Calu3 (cell line): ENCODE measurements around the gene CBX2. TPM values are rescaled to one million over a fixed set of nuclear protein-coding genes. Genes with fewer than 3 reads are reported as not detected.

ENCODE experiments used
- BruUV-seq: library from RNA; stranded (reverse); fragments of 400-500 nt; replicated peaks from 2 replicates; lab custom pipeline; 2021; lab: Mats Ljungman, UMichigan
- CTCF ChIA-PET: fragments of 300-600 bp; sonication (Branson Sonifier 250); formaldehyde crosslinking; loops from one replicate; lab custom pipeline; 2022; ENCODE audit warnings: antibody characterized with exemption; lab: Charles Lee
- DNase-seq: peaks from one replicate; pipeline ENCODE4 v3.0.0; 2022
- H3K27ac Mint-ChIP-seq: one replicate; pipeline ENCODE4 v1.8.0; 2022; ENCODE audit warnings: mixed read lengths; ENCODE audit not compliant: unreplicated experiment
- H3K27me3 Mint-ChIP-seq: one replicate; pipeline ENCODE4 v1.8.0; 2022; ENCODE audit warnings: mixed read lengths; ENCODE audit not compliant: unreplicated experiment
- H3K36me3 Mint-ChIP-seq: one replicate; pipeline ENCODE4 v1.8.0; 2022; ENCODE audit warnings: mild to moderate bottlenecking, moderate library complexity, mixed read lengths; ENCODE audit not compliant: insufficient read depth, unreplicated experiment
- H3K4me1 Mint-ChIP-seq: one replicate; pipeline ENCODE4 v1.8.0; 2022; ENCODE audit warnings: mild to moderate bottlenecking, low read depth, mixed read lengths; ENCODE audit not compliant: unreplicated experiment
- H3K4me3 Mint-ChIP-seq: one replicate; pipeline ENCODE4 v1.8.0; 2022; ENCODE audit warnings: mild to moderate bottlenecking, low read depth, moderate library complexity, mixed read lengths; ENCODE audit not compliant: unreplicated experiment
- H3K9me3 Mint-ChIP-seq: one replicate; pipeline ENCODE4 v1.8.0; 2022; ENCODE audit warnings: low read depth, mixed read lengths; ENCODE audit not compliant: unreplicated experiment
- intact Hi-C: fragments of 100-400 bp; cut with micrococcal nuclease; formaldehyde crosslinking; loops from one replicate; pipeline ENCODE4 v1.10.0; 2022; ENCODE audit not compliant: unreplicated experiment
- total RNA-seq: library from RNA; stranded (reverse); gene quantifications from 2 replicates; pipeline ENCODE4 v1.2.3, GENCODE V29; 2022
- TF ChIP-seq, protein P1 (sequence below): fragments of 200-600 bp; IDR thresholded peaks from one replicate; pipeline ENCODE4 v1.8.0; 2022; ENCODE audit warnings: antibody characterized with exemption; ENCODE audit not compliant: unreplicated experiment

The CBX2 gene
- total RNA-seq, 1 experiment from 2014 or later: 8.3 TPM

DNA sequence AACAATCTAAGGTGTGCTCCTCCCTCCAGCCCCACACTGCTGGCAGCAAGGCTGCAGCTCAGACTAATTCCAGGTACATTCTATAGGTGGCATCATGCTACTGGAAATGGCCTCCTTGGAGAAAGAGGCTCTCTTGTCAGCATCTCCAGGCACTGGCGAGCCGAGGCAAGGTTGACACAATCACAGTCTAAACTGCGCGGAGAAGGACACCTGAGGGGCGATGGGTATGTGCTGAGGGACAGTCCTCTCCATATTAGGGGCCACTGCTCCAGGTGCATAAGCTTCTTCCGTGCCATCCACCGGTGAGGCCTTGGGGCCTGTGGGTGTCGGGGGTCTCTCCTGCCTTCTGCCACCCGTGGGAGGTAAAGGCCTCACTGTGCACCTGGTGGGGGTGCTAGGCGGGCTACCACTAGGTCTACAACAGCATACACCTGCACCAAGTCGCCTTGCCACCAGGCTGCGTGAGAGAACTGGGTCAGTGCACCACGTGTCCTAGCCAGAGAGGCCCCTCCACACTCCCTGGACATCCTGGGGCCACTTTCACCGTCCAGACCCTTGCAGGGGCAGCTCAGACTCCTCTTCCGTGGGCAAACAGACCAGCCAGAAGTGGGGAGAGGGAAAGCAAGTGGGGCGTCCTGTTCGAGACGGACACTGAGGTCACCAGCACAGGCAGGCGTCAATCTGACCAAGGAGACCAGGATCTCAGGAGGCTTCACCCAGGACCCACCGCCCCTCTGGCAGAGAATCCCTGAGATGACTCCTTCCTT lies 31.0 kb downstream of the CBX2 start:
- peaks cover 66% of the 10 kb centered on the region for H3K27me3 Mint-ChIP-seq
- peak; percentile 65 for DNase-seq
- no TSS peak for BruUV-seq

DNA sequence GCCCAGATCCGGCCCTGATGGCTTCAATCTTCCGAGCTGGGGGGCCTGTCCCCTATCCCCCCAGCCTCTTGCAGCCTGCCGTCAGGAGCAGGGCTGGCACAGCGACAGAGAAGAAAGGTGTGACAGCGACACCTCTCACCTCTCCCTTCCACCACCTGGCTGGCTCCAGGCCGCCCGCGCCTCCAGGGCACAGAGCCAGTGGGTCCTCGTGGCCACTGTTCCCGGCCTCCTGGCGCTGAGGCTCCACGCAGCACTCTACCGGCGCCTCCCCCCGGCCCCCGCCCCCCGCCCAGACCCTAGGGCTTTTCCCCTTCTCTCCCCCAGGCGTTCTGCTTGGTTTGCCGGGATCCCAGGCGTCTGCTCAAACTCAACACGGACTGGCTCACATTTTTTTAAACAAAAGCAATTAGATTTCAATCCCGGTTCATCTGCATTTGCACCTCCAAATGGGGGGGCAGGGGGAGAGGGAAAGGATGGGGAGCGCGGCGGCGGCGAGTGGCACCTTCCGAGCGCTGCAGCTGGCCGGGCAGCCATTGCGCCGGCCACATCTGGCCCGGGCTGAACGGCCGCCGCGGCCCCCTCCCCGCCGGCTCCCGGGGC lies 31.7 kb downstream of the CBX2 start:
- peaks cover 59% of the 10 kb centered on the region for H3K27me3 Mint-ChIP-seq
- no peaks in the 10 kb centered on the region for H3K9me3 Mint-ChIP-seq
- peak; percentile 51 for DNase-seq
- intact Hi-C loops: loop anchor here (5.0 kb wide), 2 partner anchors 43 to 178 kb away; no protein-coding TSS in a partner anchor
- peak overlapping the region; percentile 48 for H3K27ac Mint-ChIP-seq
- H3K36me3 Mint-ChIP-seq: peaks cover 41% of the 10 kb centered on the region
- H3K4me1 Mint-ChIP-seq: peaks cover 24% of the 10 kb centered on the region
- CTCF ChIA-PET: interaction anchor here (1.0 to 2.4 kb wide), 2 partner anchors 30 to 106 kb away, joined by 20 read pairs; partner anchors contain the start of gene CBX4
- TF ChIP-seq, protein P1, sequence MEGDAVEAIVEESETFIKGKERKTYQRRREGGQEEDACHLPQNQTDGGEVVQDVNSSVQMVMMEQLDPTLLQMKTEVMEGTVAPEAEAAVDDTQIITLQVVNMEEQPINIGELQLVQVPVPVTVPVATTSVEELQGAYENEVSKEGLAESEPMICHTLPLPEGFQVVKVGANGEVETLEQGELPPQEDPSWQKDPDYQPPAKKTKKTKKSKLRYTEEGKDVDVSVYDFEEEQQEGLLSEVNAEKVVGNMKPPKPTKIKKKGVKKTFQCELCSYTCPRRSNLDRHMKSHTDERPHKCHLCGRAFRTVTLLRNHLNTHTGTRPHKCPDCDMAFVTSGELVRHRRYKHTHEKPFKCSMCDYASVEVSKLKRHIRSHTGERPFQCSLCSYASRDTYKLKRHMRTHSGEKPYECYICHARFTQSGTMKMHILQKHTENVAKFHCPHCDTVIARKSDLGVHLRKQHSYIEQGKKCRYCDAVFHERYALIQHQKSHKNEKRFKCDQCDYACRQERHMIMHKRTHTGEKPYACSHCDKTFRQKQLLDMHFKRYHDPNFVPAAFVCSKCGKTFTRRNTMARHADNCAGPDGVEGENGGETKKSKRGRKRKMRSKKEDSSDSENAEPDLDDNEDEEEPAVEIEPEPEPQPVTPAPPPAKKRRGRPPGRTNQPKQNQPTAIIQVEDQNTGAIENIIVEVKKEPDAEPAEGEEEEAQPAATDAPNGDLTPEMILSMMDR: no peak
- no TSS peak for BruUV-seq
- peak overlapping the region; percentile 65 for H3K4me3 Mint-ChIP-seq

More for the DNA sequence above, 31.0 kb downstream of the CBX2 start:
- Mint-ChIP-seq H3K36me3 (peaks cover 35% of the 10 kb centered on the region), H3K27ac (peak overlapping the region; percentile 48), H3K4me3 (peak overlapping the region; percentile 65), H3K4me1 (peaks cover 29% of the 10 kb centered on the region), H3K9me3 (no peaks in the 10 kb centered on the region)
- TF ChIP-seq, protein P1: peak; percentile 49
- CTCF ChIA-PET: interaction anchor here (0.7 to 2.4 kb wide), 19 partner anchors 8 to 199 kb away, joined by 3 to 20 read pairs (median 4); partner anchors contain the start of genes CBX4 and CBX8
- intact Hi-C loops: loop anchor here (1.0 to 5.0 kb wide), 3 partner anchors 43 to 178 kb away; no protein-coding TSS in a partner anchor

DNA sequence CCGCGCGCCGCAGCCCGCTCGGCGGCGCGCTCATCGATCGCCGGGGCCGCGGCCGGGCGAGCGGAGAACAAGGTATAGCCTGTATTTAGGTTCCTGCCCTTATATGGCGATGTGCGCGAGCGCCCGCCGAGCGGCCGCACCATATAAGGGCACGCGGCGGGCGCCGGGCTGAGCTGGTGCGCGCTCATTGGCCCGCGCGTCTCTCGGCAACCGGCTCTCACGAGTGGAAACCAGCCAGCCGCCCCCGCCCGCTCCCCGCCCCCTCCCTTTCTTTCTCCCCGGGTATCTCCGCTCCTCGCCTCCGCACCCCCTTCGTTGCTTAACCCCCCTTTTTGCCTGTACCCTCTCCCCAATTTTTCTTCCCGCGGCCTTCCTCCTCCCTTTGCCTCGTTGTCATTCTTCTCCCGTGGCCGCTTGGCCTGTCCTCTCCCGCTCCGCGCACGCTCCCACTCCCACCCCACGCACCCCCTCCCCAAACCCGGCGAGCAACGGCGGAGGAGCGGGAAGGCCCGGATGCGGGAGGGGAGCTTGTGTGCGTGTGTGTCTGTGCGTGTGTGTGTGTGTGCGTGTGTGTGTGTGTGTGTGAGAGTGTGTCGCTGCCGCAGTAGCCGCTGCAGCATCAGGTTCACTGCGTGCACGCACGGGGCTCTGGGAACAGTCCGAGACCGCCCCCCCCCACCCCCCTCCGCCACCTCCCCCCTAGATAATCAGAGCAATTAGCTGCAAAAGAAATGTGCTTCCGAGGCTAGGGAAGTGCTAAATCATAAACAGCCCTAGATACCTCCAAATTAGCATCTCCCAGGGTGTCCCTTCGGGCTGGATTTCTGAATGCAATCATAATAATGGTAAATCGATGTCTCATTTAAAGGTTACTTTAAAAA lies 32.4 kb downstream of the CBX2 start:
- H3K27me3 Mint-ChIP-seq: peaks cover 52% of the 10 kb centered on the region
- H3K4me3 Mint-ChIP-seq: peak overlapping the region; percentile 65
- peak; percentile 88 for DNase-seq
- peak overlapping the region; percentile 48 for H3K27ac Mint-ChIP-seq
- CTCF ChIA-PET: interaction anchor here (0.5 to 2.2 kb wide), 19 partner anchors 13 to 218 kb away, joined by 3 to 20 read pairs (median 4); partner anchors contain the start of genes CBX4 and CBX8
- TF ChIP-seq, protein P1: no peak
- no peaks in the 10 kb centered on the region for H3K9me3 Mint-ChIP-seq
- peaks cover 45% of the 10 kb centered on the region for H3K36me3 Mint-ChIP-seq
- intact Hi-C loops: no loop called here
- BruUV-seq: no TSS peak
- H3K4me1 Mint-ChIP-seq: peaks cover 22% of the 10 kb centered on the region
